Vagina (tissue), 2 donors: ENCODE data around the gene TSPAN9. TPM values are rescaled to one million over a fixed set of nuclear protein-coding genes. Genes with fewer than 3 reads are reported as not detected.

ENCODE experiments used
- DNase-seq, 2 donors: peaks; one replicate each; pipeline ENCODE4 v3.0.0-alpha.2; 2017; ENCODE audit errors: extremely low spot score in 2 of 2
- H3K27ac ChIP-seq: fragments of 200-600 bp; sonication (generic); one replicate; pipeline ENCODE4 v1.5.1; 2019
- H3K27me3 ChIP-seq: fragments of 200-600 bp; sonication (generic); one replicate; pipeline ENCODE4 v1.5.1; 2019
- H3K36me3 ChIP-seq, 2 donors: fragments of 200-600 bp; sonication (generic); one replicate each; pipeline ENCODE4 v1.5.1; 2017 to 2019
- H3K4me1 ChIP-seq: fragments of 200-600 bp; sonication (generic); one replicate; pipeline ENCODE4 v1.5.1; 2019
- H3K4me3 ChIP-seq, 2 donors: fragments of 200-600 bp; sonication (generic); 1 replicate in 1 of 2; 2 replicates in 1 of 2; pipeline ENCODE4 v1.5.1; 2016 to 2019
- H3K9me3 ChIP-seq: fragments of 200-600 bp; sonication (generic); one replicate; pipeline ENCODE4 v1.5.1; 2019
- POLR2A ChIP-seq, 2 donors: fragments of 450-650 bp; IDR thresholded peaks; one replicate each; pipeline ENCODE4 v1.6.1; 2017; ENCODE audit warnings: antibody characterized with exemption in 2 of 2, mild to moderate bottlenecking in 2 of 2, moderate library complexity in 2 of 2
- POLR2AphosphoS5 ChIP-seq, 2 donors: sonication (generic); formaldehyde crosslinking; IDR thresholded peaks; one replicate each; pipeline ENCODE4 v1.9.0; 2017; ENCODE audit warnings: antibody characterized with exemption in 2 of 2, mild to moderate bottlenecking in 2 of 2, low read depth in 1 of 2; ENCODE audit not compliant: insufficient read depth in 1 of 2
- intact Hi-C: fragments of 100-400 bp; cut with DNase I; formaldehyde crosslinking; loops from one replicate; pipeline ENCODE4 v1.15.1; 2023
- total RNA-seq: library from RNA; depleted of rRNA; stranded (reverse); fragments of >200 nt; gene quantifications from one replicate; pipeline ENCODE4 v1.2.3, GENCODE V29; 2016
- TF ChIP-seq, protein P1 (sequence below), 3 experiments: fragments of 450-650 bp in 2 of 3; fragments of 200-600 bp in 1 of 3; sonication (generic) in 1 of 3; IDR thresholded peaks; one replicate each; pipeline ENCODE4 v1.5.1; 2017 to 2019; ENCODE audit warnings: antibody characterized with exemption in 3 of 3, mild to moderate bottlenecking in 2 of 3, moderate library complexity in 2 of 3

The TSPAN9 gene
- total RNA-seq, 1 donor from 2014 or later: 32.2 TPM

DNA sequence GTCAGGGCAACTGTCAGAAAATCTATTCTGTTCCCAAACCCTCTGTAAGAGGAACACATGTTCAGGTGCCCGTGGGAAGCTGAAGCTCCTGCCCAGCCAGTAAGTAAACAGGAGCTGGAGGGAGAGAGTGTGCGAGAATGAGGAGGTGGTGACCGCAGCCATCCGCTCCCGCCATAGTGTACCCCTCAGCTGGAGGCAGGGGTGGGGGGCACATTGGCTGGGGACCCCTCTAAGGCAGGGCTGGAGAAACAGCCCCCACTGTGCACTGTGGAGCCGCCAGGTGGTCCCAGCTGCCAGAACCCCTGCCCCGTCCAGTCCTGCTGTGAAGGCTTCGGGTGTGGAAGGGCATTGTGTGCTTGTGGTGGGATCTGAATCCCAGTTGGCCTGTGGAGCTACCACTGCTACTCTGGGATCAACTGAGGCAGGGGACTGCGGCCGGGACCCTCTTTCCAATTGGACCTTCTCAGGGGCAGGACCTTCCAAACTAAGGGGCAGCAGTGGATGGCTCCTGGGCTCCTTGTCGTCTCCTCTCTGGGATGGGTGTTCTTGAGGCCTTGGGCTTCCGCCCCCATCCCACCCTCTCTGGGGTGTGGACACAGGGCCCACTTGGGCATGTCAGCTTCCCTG lies 59.6 kb downstream of the TSPAN9 start:
- Histone ChIP-seq H3K9me3 (no peaks in the 10 kb centered on the region), H3K4me3 (no peak overlapping the region), H3K36me3 (no peaks in the 10 kb centered on the region), H3K4me1 (peaks cover 42% of the 10 kb centered on the region), H3K27ac (peak overlapping the region; percentile 35), H3K27me3 (no peaks in the 10 kb centered on the region)
- DNase-seq: no peak
- TF ChIP-seq, protein P1, sequence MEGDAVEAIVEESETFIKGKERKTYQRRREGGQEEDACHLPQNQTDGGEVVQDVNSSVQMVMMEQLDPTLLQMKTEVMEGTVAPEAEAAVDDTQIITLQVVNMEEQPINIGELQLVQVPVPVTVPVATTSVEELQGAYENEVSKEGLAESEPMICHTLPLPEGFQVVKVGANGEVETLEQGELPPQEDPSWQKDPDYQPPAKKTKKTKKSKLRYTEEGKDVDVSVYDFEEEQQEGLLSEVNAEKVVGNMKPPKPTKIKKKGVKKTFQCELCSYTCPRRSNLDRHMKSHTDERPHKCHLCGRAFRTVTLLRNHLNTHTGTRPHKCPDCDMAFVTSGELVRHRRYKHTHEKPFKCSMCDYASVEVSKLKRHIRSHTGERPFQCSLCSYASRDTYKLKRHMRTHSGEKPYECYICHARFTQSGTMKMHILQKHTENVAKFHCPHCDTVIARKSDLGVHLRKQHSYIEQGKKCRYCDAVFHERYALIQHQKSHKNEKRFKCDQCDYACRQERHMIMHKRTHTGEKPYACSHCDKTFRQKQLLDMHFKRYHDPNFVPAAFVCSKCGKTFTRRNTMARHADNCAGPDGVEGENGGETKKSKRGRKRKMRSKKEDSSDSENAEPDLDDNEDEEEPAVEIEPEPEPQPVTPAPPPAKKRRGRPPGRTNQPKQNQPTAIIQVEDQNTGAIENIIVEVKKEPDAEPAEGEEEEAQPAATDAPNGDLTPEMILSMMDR (IDR thresholded peaks at IDR 0.05): no peak
- TF ChIP-seq POLR2AphosphoS5 (IDR thresholded peaks at IDR 0.05; ENCODE audit: insufficient read depth in 1 of 2, low read depth in 1 of 2): no peak
- TF ChIP-seq POLR2A (IDR thresholded peaks at IDR 0.05): no peak
- intact Hi-C loops: loop anchor here (2.0 to 10.0 kb wide), 2 partner anchors 62 to 138 kb away; partner anchors contain the start of gene TSPAN9

DNA sequence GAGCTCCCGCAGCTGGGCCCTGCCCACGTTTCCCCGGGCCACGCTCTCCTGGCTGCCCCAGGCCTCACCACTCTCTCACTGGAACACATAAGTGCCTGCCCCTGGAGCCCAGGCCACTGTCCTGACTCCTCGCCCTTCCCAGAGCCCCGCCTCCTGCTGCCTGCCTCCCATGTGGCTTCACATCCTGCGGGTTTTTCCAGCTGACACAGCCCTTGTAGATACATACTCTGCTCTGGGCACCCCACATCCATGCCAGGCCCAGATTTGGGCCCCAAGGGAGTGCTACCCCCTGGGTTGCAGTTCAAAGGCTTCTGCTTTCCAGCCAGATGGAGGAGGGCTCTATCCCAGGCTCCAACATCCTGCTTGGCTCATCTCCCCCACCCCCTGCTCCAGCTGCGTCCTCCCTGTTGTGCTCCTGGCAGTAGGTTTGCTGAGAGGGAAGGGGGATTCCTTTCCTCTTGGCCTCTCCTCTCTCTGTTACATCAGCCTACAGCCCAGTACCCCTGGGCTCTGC lies 60.1 kb downstream of the TSPAN9 start:
- H3K36me3 ChIP-seq: no peaks in the 10 kb centered on the region
- peak overlapping the region; percentile 35 for H3K27ac ChIP-seq
- H3K27me3 ChIP-seq: no peaks in the 10 kb centered on the region
- peaks cover 40% of the 10 kb centered on the region for H3K4me1 ChIP-seq
- H3K9me3 ChIP-seq: no peaks in the 10 kb centered on the region
- TF ChIP-seq POLR2AphosphoS5 (IDR thresholded peaks at IDR 0.05; ENCODE audit: insufficient read depth in 1 of 2, low read depth in 1 of 2): peak in 1 of 2 donors; percentile 18
- TF ChIP-seq POLR2A (IDR thresholded peaks at IDR 0.05): no peak
- TF ChIP-seq, protein P1 (IDR thresholded peaks at IDR 0.05): no peak
- no peak overlapping the region for H3K4me3 ChIP-seq
- intact Hi-C loops: loop anchor here (2.0 to 10.0 kb wide), 2 partner anchors 63 to 137 kb away; partner anchors contain the start of gene TSPAN9
- DNase-seq: no peak

DNA sequence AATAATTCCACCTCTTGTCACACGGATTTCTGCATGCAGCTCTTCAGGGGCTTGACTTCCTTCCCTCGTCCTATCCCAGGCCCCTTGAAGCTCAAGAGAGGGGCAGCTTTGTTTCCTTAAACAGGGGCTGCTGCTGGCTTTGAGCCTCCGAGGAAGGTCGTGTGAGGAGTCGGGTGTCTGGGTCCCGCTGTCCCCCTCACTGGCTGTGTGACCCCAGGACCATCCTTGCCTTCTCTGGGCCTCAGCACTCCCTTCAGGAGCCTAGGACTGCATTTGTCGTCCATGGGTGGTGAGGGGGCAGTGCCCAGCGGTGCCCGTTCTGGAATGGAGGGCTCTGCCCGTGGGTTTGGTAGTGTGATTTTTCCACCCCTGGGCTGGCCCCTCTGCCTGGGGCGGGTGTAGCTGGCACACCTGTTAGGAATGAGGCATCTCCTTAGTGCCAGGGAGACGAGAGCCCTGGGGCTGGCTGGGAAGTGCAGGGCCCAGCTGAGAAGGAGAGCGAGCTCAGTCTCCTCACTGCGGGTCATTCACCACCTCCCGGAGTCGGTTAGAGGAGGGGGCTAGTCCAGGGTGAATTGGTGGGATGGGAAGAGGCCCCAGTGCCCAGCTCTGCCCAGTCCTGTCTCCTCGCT lies 60.8 kb downstream of the TSPAN9 start:
- Histone ChIP-seq H3K9me3 (no peaks in the 10 kb centered on the region), H3K36me3 (no peaks in the 10 kb centered on the region), H3K4me1 (peaks cover 34% of the 10 kb centered on the region), H3K4me3 (no peak overlapping the region), H3K27ac (peak overlapping the region; percentile 35), H3K27me3 (no peaks in the 10 kb centered on the region)
- no peak for TF ChIP-seq POLR2A (IDR thresholded peaks at IDR 0.05)
- TF ChIP-seq POLR2AphosphoS5 (IDR thresholded peaks at IDR 0.05; ENCODE audit: insufficient read depth in 1 of 2, low read depth in 1 of 2): no peak
- TF ChIP-seq, protein P1 (IDR thresholded peaks at IDR 0.05): no peak
- intact Hi-C loops: loop anchor here (2.0 to 10.0 kb wide), 2 partner anchors 63 to 137 kb away; partner anchors contain the start of gene TSPAN9
- DNase-seq: no peak

DNA sequence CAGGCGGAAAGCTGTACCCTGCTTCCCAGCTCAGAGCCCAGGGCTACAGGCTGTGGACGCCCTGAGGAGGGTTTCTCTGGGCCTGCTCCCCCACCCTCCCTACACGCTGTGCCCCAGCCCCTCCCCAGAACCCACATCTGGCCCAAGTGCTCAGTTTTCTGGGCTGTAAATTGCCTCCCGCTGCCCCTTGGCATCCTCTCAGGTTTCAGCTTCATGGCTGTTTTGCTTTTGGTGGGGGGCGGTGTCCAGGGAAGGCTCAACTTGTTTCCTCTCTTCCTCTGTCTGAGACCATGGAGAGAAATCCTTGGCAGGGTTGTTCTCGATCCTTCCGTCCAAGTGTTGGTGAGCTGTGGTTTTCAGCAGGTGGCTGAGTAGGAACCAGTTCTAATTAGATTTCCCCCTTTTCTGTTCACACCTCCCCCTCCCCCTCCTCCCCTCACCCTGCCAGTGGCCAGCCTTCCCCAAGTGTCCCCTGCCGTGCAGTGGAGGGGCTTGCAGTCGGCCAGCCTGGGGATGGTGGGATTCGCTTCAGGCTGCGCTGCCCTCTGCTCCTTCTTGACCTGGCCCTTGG lies 61.8 kb downstream of the TSPAN9 start:
- Histone ChIP-seq H3K9me3 (no peaks in the 10 kb centered on the region), H3K27ac (no peak overlapping the region), H3K4me1 (peaks cover 24% of the 10 kb centered on the region), H3K36me3 (no peaks in the 10 kb centered on the region), H3K27me3 (no peaks in the 10 kb centered on the region), H3K4me3 (no peak overlapping the region)
- DNase-seq: no peak
- TF ChIP-seq POLR2A (IDR thresholded peaks at IDR 0.05) (no peak), POLR2AphosphoS5 (IDR thresholded peaks at IDR 0.05; ENCODE audit: insufficient read depth in 1 of 2, low read depth in 1 of 2) (no peak)
- TF ChIP-seq, protein P1 (IDR thresholded peaks at IDR 0.05): no peak
- intact Hi-C loops: loop anchor here (10.0 kb wide), 1 partner anchor 64 kb away; the partner anchor contains the start of gene TSPAN9
